ENCODE results near the gene TUBA3D. TPM values are rescaled to one million over a fixed set of nuclear protein-coding genes. Genes with fewer than 3 reads are reported as not detected.
"Not testable (repeated sequence)": the region's sequence is repeated elsewhere in the genome, so short reads cannot be mapped to it uniquely, and the experiment has no call there.

Gene TUBA3D
- polyA plus RNA-seq, 2 donors = 0.08 to 0.29 TPM

DNA sequence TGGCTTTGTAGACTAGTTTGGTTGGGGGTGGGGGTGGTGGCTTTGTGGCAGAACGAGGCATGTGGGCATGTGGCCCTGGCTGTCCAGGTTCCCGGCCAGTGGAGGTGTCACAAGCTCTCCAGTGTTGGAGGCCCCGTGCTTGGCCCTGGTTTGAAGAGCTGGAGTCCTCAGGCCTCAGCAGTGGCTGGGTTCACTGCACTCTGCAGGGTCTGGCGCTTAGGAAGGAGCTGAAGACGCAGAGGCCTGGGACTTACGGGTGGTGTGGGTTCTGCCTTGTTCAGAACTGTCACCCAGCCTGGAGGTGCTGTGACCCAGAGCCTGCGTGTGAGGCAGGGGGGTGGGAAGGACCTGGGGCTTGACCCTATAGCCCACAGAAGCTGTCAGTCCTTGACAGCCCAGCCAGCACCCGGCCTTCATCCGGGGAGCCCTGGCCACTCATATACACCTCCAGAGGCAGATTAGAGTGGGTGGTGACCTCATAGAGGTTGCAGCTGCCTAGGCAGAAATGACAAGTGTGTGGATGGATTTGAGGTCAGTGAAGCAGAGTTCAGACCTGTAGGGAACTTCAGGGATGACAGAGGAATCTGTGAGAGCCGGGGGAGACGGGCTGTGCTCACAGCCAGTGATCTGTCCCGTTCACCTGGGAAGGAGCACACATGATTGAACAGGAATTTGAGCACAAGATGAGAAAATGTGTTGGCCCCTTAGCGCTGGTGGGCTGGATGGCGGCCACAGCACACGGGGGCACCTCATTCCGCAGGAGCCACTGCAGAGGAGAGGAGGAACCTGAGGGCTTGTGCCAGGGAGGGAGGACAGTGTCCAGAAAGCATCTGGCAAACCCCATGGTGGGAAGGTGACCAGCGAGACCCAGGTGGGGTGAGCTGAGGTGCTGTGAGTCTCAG is 36.3 kb downstream of the TUBA3D start:
- not testable (repeated sequence) for H3K9me3 ChIP-seq (ENCODE audit: control insufficient read depth in 2 of 2, insufficient read depth in 1 of 2, low read depth in 1 of 2, low read length in 1 of 2); H3K27me3 ChIP-seq (ENCODE audit: control insufficient read depth in 1 of 2, insufficient read depth in 2 of 2, low read length in 2 of 2); H3K27ac ChIP-seq (ENCODE audit: low read depth in 2 of 2, low read length in 1 of 2); H3K4me3 ChIP-seq (ENCODE audit: low read depth in 1 of 2, low read length in 2 of 2); H3K4me1 ChIP-seq (ENCODE audit: control insufficient read depth in 2 of 2, insufficient read depth in 2 of 2, low read length in 1 of 2)
- 74 to 82% methylated on average over 14 to 17 of the region's 17 CpGs for WGBS, 2 donors
- peaks cover 5 to 28% of the 10 kb centered on the region in 2 donors for H3K36me3 ChIP-seq (ENCODE audit: control insufficient read depth in 2 of 2, insufficient read depth in 2 of 2, low read length in 1 of 2)

- not testable (repeated sequence) for H3K9me3 ChIP-seq (ENCODE audit: control insufficient read depth in 2 of 2, insufficient read depth in 1 of 2, low read depth in 1 of 2, low read length in 1 of 2); H3K27me3 ChIP-seq (ENCODE audit: control insufficient read depth in 1 of 2, insufficient read depth in 2 of 2, low read length in 2 of 2); H3K4me3 ChIP-seq (ENCODE audit: low read depth in 1 of 2, low read length in 2 of 2); H3K27ac ChIP-seq (ENCODE audit: low read depth in 2 of 2, low read length in 1 of 2); H3K4me1 ChIP-seq (ENCODE audit: control insufficient read depth in 2 of 2, insufficient read depth in 2 of 2, low read length in 1 of 2)
- peaks cover 4 to 26% of the 10 kb centered on the region in 2 donors for H3K36me3 ChIP-seq (ENCODE audit: control insufficient read depth in 2 of 2, insufficient read depth in 2 of 2, low read length in 1 of 2)
- 71 to 75% methylated on average over 15 of the region's 15 CpGs for WGBS, 2 donors
Measured at GRCh38 chr2:131514408-131515166, 38.7 kb downstream of the TUBA3D start.

DNA sequence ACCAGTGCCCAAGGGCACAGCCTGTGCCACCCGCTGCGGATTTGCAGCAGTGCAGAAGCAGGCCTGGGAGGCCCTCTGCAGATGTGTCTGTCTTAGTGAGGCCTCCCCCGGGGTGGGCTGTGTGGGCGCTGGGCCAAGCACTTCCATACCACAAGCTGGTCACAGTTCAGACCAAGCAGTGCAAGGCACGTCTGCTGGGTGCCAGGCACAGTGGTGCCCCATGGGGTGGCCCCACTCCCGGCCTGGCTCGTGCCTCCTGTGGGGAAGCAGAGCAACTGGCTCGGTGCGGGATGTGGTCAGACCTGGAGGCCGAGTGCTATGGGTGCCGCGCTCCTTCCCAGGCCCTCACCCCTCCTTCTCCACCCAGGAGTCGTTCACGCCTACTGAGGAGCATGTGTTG is 39.3 kb downstream of the TUBA3D start:
- H3K27me3 ChIP-seq (ENCODE audit: control insufficient read depth in 1 of 2, insufficient read depth in 2 of 2, low read length in 2 of 2); H3K27ac ChIP-seq (ENCODE audit: low read depth in 2 of 2, low read length in 1 of 2); H3K9me3 ChIP-seq (ENCODE audit: control insufficient read depth in 2 of 2, insufficient read depth in 1 of 2, low read depth in 1 of 2, low read length in 1 of 2); H3K4me1 ChIP-seq (ENCODE audit: control insufficient read depth in 2 of 2, insufficient read depth in 2 of 2, low read length in 1 of 2); H3K4me3 ChIP-seq (ENCODE audit: low read depth in 1 of 2, low read length in 2 of 2): not testable (repeated sequence)
- WGBS, 2 donors = 81% methylated on average over 12 to 14 of the region's 14 CpGs
- H3K36me3 ChIP-seq (ENCODE audit: control insufficient read depth in 2 of 2, insufficient read depth in 2 of 2, low read length in 1 of 2) = peaks cover 4 to 24% of the 10 kb centered on the region in 2 donors

- Histone ChIP-seq H3K27ac (ENCODE audit: low read depth in 2 of 2, low read length in 1 of 2) (no peak overlapping the region), H3K4me1 (ENCODE audit: control insufficient read depth in 2 of 2, insufficient read depth in 2 of 2, low read length in 1 of 2) (no peaks in the 10 kb centered on the region), H3K9me3 (ENCODE audit: control insufficient read depth in 2 of 2, insufficient read depth in 1 of 2, low read depth in 1 of 2, low read length in 1 of 2) (no peaks in the 10 kb centered on the region), H3K27me3 (ENCODE audit: control insufficient read depth in 1 of 2, insufficient read depth in 2 of 2, low read length in 2 of 2) (no peaks in the 10 kb centered on the region), H3K36me3 (ENCODE audit: control insufficient read depth in 2 of 2, insufficient read depth in 2 of 2, low read length in 1 of 2) (peaks cover 8 to 25% of the 10 kb centered on the region in 2 donors), H3K4me3 (ENCODE audit: low read depth in 1 of 2, low read length in 2 of 2) (no peak overlapping the region)
- WGBS, 2 donors = 82 to 84% methylated on average over 10 of the region's 10 CpGs
Measured at GRCh38 chr2:131516011-131516410, 40.1 kb downstream of the TUBA3D start.

DNA sequence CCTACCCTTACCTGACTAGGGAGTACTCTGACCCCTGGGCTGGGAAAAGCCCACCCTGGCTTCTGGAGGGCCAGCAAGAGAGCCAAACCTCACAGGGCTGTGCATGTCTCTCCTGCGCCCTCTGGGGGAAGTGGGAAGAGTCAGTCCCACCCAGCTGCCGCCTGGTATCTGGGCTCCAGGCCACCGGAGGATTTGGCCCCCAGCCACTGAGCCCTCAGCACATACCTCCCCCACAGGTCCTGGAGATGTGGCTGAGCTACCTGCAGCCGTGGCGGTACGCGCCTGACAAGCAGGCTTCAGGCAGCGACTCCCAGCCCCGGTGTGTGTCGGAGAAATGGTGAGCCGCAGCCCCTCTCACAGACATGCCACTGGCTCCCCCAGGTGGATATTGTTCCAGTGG is 40.7 kb downstream of the TUBA3D start:
- H3K36me3 ChIP-seq (ENCODE audit: control insufficient read depth in 2 of 2, insufficient read depth in 2 of 2, low read length in 1 of 2) = peaks cover 8 to 25% of the 10 kb centered on the region in 2 donors
- H3K27me3 ChIP-seq (ENCODE audit: control insufficient read depth in 1 of 2, insufficient read depth in 2 of 2, low read length in 2 of 2); H3K27ac ChIP-seq (ENCODE audit: low read depth in 2 of 2, low read length in 1 of 2); H3K9me3 ChIP-seq (ENCODE audit: control insufficient read depth in 2 of 2, insufficient read depth in 1 of 2, low read depth in 1 of 2, low read length in 1 of 2); H3K4me3 ChIP-seq (ENCODE audit: low read depth in 1 of 2, low read length in 2 of 2); H3K4me1 ChIP-seq (ENCODE audit: control insufficient read depth in 2 of 2, insufficient read depth in 2 of 2, low read length in 1 of 2): not testable (repeated sequence)
- 64 to 76% methylated on average over 11 of the region's 11 CpGs for WGBS, 2 donors

DNA sequence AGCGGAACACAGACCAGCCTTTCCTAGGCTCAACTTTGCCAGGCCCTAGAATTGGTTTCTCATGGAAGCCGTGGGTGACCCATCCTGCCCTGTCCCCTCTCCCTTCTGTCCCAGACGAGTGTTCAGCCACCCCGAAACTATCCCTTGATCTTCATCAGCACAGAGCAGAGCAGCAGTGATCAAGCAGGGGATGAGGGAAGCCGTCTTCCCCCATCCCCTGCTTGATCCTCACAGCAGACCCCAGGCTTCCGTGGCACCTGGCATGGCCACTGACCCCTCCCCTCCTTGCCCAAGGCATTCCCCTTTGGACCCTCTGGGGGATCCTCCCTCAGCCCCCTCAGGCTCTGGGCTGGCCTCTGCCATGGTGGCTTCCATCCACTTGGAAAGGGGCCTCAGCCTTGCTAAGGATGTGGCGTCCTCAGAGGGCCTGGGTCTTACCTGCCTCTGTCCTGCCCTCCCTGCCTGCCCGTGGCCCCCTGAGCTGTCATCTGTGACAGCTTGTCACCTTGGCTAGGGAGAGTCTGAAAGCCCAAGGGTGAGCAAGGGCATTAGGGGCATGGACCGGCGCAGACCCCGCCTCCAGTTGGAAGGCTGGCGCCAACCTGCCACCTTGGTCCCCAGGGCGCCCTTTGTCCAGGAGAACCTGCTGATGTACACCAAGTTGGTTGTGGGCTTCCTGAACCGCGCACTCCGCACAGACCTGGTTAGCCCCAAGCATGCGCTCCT is 41.4 kb downstream of the TUBA3D start:
- no peaks in the 10 kb centered on the region for H3K4me1 ChIP-seq (ENCODE audit: control insufficient read depth in 2 of 2, insufficient read depth in 2 of 2, low read length in 1 of 2)
- 95 to 96% methylated on average over 17 of the region's 17 CpGs for WGBS, 2 donors
- no peak overlapping the region for H3K27ac ChIP-seq (ENCODE audit: low read depth in 2 of 2, low read length in 1 of 2)
- H3K4me3 ChIP-seq (ENCODE audit: low read depth in 1 of 2, low read length in 2 of 2) = no peak overlapping the region
- no peaks in the 10 kb centered on the region for H3K27me3 ChIP-seq (ENCODE audit: control insufficient read depth in 1 of 2, insufficient read depth in 2 of 2, low read length in 2 of 2)
- peaks cover 8 to 25% of the 10 kb centered on the region in 2 donors for H3K36me3 ChIP-seq (ENCODE audit: control insufficient read depth in 2 of 2, insufficient read depth in 2 of 2, low read length in 1 of 2)
- no peaks in the 10 kb centered on the region for H3K9me3 ChIP-seq (ENCODE audit: control insufficient read depth in 2 of 2, insufficient read depth in 1 of 2, low read depth in 1 of 2, low read length in 1 of 2)

DNA sequence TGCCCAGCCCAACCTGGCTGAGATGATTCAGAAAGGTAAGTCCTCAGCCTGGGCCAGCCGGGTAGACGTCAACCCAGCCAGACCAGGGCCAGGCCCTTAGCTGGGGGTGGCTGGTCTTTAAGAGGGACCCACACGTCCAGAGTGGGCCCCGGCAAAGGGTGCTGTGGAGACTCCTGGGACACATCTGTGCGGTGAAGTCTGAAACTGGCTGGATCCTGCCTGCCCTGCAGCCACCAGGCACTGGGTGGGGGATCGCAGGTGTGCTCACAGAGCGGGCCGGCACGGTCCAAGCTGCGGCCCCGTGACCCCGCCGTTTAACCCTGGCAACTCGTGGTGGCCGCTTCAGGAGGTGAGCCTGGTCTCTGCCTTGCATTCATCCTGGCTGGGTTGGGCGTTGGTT is 41.9 kb downstream of the TUBA3D start:
- not testable (repeated sequence) for H3K4me1 ChIP-seq (ENCODE audit: control insufficient read depth in 2 of 2, insufficient read depth in 2 of 2, low read length in 1 of 2); H3K27me3 ChIP-seq (ENCODE audit: control insufficient read depth in 1 of 2, insufficient read depth in 2 of 2, low read length in 2 of 2)
- 89 to 91% methylated on average over 16 of the region's 16 CpGs for WGBS, 2 donors

GRCh38 chr2:131518531-131518930 is 42.6 kb downstream of the TUBA3D start:
- not testable (repeated sequence) for H3K27ac ChIP-seq (ENCODE audit: low read depth in 2 of 2, low read length in 1 of 2); H3K27me3 ChIP-seq (ENCODE audit: control insufficient read depth in 1 of 2, insufficient read depth in 2 of 2, low read length in 2 of 2); H3K4me1 ChIP-seq (ENCODE audit: control insufficient read depth in 2 of 2, insufficient read depth in 2 of 2, low read length in 1 of 2); H3K4me3 ChIP-seq (ENCODE audit: low read depth in 1 of 2, low read length in 2 of 2); H3K9me3 ChIP-seq (ENCODE audit: control insufficient read depth in 2 of 2, insufficient read depth in 1 of 2, low read depth in 1 of 2, low read length in 1 of 2)
- H3K36me3 ChIP-seq (ENCODE audit: control insufficient read depth in 2 of 2, insufficient read depth in 2 of 2, low read length in 1 of 2) = peaks cover 8 to 21% of the 10 kb centered on the region in 2 donors
- WGBS, 2 donors = 92 to 94% methylated on average over 8 to 10 of the region's 11 CpGs

More for the DNA sequence above, 41.9 kb downstream of the TUBA3D start:
- H3K9me3 ChIP-seq (ENCODE audit: control insufficient read depth in 2 of 2, insufficient read depth in 1 of 2, low read depth in 1 of 2, low read length in 1 of 2); H3K4me3 ChIP-seq (ENCODE audit: low read depth in 1 of 2, low read length in 2 of 2); H3K27ac ChIP-seq (ENCODE audit: low read depth in 2 of 2, low read length in 1 of 2): not testable (repeated sequence)
- peaks cover 8 to 21% of the 10 kb centered on the region in 2 donors for H3K36me3 ChIP-seq (ENCODE audit: control insufficient read depth in 2 of 2, insufficient read depth in 2 of 2, low read length in 1 of 2)

DNA sequence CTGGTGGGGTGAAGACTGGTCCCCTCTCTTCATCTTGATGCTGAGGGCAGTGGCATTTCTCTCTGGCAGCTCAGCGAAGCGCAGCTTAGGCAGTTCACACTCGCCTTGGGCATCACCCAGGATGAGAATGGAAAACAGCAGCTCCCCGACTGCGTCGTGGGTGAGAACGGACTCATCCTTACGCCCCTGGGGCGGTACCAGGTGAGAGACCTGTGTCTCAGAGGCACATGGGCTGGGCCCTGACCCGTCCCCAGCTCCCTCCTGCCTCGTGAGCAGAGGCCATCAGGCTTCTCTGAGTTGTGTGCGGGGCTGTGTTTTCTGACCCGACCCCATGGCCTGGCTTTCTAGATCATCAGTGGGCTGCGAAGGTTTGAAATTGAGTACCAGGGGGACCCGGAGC is 43.5 kb downstream of the TUBA3D start:
- no peaks in the 10 kb centered on the region for H3K9me3 ChIP-seq (ENCODE audit: control insufficient read depth in 2 of 2, insufficient read depth in 1 of 2, low read depth in 1 of 2, low read length in 1 of 2)
- H3K4me1 ChIP-seq (ENCODE audit: control insufficient read depth in 2 of 2, insufficient read depth in 2 of 2, low read length in 1 of 2) = no peaks in the 10 kb centered on the region
- peaks cover 8 to 21% of the 10 kb centered on the region in 2 donors for H3K36me3 ChIP-seq (ENCODE audit: control insufficient read depth in 2 of 2, insufficient read depth in 2 of 2, low read length in 1 of 2)
- no peaks in the 10 kb centered on the region for H3K27me3 ChIP-seq (ENCODE audit: control insufficient read depth in 1 of 2, insufficient read depth in 2 of 2, low read length in 2 of 2)
- 92 to 93% methylated on average over 15 of the region's 15 CpGs for WGBS, 2 donors
- H3K4me3 ChIP-seq (ENCODE audit: low read depth in 1 of 2, low read length in 2 of 2) = no peak overlapping the region
- no peak overlapping the region for H3K27ac ChIP-seq (ENCODE audit: low read depth in 2 of 2, low read length in 1 of 2)

Measured in esophagus (tissue), 2 donors.